Fibroblast of lung (primary cell): ENCODE measurements around the gene APOA4.

Source experiments
- EZH2 ChIP-seq: IDR thresholded peaks from 2 replicates; pipeline ENCODE4 v1.5.1; 2012; ENCODE audit warnings: low read length, control low read depth, mild to moderate bottlenecking; ENCODE audit errors: missing control alignments
- TF ChIP-seq, protein P1 (sequence below), 2 donors: IDR thresholded peaks in 1 of 2; conservative IDR thresholded peaks in 1 of 2; 1 replicate in 1 of 2; 2 replicates in 1 of 2; pipeline ENCODE4 v1.5.1; 2011 to 2012; ENCODE audit warnings: low read length in 2 of 2, control low read depth in 1 of 2, inconsistent platforms in 1 of 2, low read depth in 1 of 2, mild to moderate bottlenecking in 1 of 2

GRCh38 chr11:116837231-116838091, 14.4 kb upstream of the APOA4 start, which contains the start of gene APOA1:
- TF ChIP-seq, protein P1, sequence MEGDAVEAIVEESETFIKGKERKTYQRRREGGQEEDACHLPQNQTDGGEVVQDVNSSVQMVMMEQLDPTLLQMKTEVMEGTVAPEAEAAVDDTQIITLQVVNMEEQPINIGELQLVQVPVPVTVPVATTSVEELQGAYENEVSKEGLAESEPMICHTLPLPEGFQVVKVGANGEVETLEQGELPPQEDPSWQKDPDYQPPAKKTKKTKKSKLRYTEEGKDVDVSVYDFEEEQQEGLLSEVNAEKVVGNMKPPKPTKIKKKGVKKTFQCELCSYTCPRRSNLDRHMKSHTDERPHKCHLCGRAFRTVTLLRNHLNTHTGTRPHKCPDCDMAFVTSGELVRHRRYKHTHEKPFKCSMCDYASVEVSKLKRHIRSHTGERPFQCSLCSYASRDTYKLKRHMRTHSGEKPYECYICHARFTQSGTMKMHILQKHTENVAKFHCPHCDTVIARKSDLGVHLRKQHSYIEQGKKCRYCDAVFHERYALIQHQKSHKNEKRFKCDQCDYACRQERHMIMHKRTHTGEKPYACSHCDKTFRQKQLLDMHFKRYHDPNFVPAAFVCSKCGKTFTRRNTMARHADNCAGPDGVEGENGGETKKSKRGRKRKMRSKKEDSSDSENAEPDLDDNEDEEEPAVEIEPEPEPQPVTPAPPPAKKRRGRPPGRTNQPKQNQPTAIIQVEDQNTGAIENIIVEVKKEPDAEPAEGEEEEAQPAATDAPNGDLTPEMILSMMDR (conservative IDR thresholded peaks at IDR 0.05 in 1 of 2, IDR thresholded peaks at IDR 0.05 in 1 of 2; ENCODE audit: low read depth in 1 of 2, low read length in 2 of 2), result no peak
- TF ChIP-seq EZH2, result no peak
